K562 (cell line): ENCODE results near the gene ENPP7.

Experiments used
- ATF3 ChIP-seq, 2 experiments: fragments of 450-650 bp in 1 of 2; sonication (generic) in 1 of 2; formaldehyde crosslinking in 1 of 2; IDR thresholded peaks in 1 of 2; conservative IDR thresholded peaks in 1 of 2; 2 replicates each; pipeline versions ENCODE4 v1.6.1 to v1.8.1; 2016 to 2023; ENCODE audit warnings: mild to moderate bottlenecking in 2 of 2, moderate library complexity in 2 of 2, inconsistent platforms in 1 of 2, missing genetic modification reagents in 1 of 2
- CBFB ChIP-seq: sonication (generic); formaldehyde crosslinking; IDR thresholded peaks from 2 replicates; pipeline ENCODE4 v1.4.0; 2020; ENCODE audit warnings: mild to moderate bottlenecking, missing genetic modification reagents
- CEBPB ChIP-seq: fragments of 450-650 bp; IDR thresholded peaks from 2 replicates; pipeline ENCODE4 v1.6.1; 2016; ENCODE audit warnings: missing genetic modification characterization, missing compliant biosample characterization
- CTCF ChIP-seq, 3 experiments: IDR thresholded peaks in 2 of 3; conservative IDR thresholded peaks in 1 of 3; 2 replicates each; pipeline ENCODE4 v1.5.1; 2011 to 2012; ENCODE audit warnings: low read length in 3 of 3, mild to moderate bottlenecking in 3 of 3, control low read depth in 2 of 3, improper control_type of control experiment in 1 of 3, inconsistent platforms in 1 of 3, low read depth in 1 of 3, mixed read lengths in 1 of 3, moderate library complexity in 1 of 3; ENCODE audit not compliant: insufficient read depth in 2 of 3
- FOXK2 ChIP-seq, 2 experiments: fragments of 450-650 bp; IDR thresholded peaks in 1 of 2; conservative IDR thresholded peaks in 1 of 2; 2 replicates each; pipeline ENCODE4 v1.6.1; 2016; ENCODE audit warnings: low read depth in 2 of 2, mild to moderate bottlenecking in 1 of 2
- GATA2 ChIP-seq: sonication (generic); formaldehyde crosslinking; IDR thresholded peaks from 2 replicates; pipeline ENCODE4 v1.4.0; 2020; ENCODE audit warnings: mild to moderate bottlenecking, missing genetic modification reagents
- JUND ChIP-seq, 2 experiments: IDR thresholded peaks; 2 replicates in 1 of 2; 3 replicates in 1 of 2; pipeline ENCODE4 v1.6.1; 2011; ENCODE audit warnings: borderline replicate concordance in 2 of 2, low read depth in 2 of 2, low read length in 2 of 2, improper control_type of control experiment in 1 of 2, missing biosample characterization in 1 of 2, missing genetic modification characterization in 1 of 2, missing genetic modification reagents in 1 of 2
- KDM1A ChIP-seq, 2 experiments: fragments of 450-650 bp; IDR thresholded peaks; 2 replicates each; pipeline ENCODE4 v1.6.1; 2016; ENCODE audit warnings: mild to moderate bottlenecking in 2 of 2
- MXI1 ChIP-seq: IDR thresholded peaks from 2 replicates; pipeline ENCODE4 v1.6.1; 2011; ENCODE audit warnings: low read depth, mild to moderate bottlenecking, improper control_type of control experiment, low read length
- NR1H2 ChIP-seq: sonication (generic); formaldehyde crosslinking; IDR thresholded peaks from 2 replicates; pipeline ENCODE4 v1.4.0; 2020; ENCODE audit warnings: mild to moderate bottlenecking, missing genetic modification reagents
- POLR2A ChIP-seq: fragments of 450-650 bp; conservative IDR thresholded peaks from 2 replicates; pipeline ENCODE4 v1.6.1; 2016
- SREBF2 ChIP-seq: sonication (generic); formaldehyde crosslinking; IDR thresholded peaks from 2 replicates; pipeline ENCODE4 v1.4.0; 2020; ENCODE audit warnings: mild to moderate bottlenecking, missing genetic modification reagents
- TEAD2 ChIP-seq: fragments of 450-650 bp; IDR thresholded peaks from 2 replicates; pipeline ENCODE4 v1.6.1; 2016; ENCODE audit warnings: missing genetic modification characterization, control low read depth, missing compliant biosample characterization
- USF2 ChIP-seq: sonication (generic); formaldehyde crosslinking; IDR thresholded peaks from 2 replicates; pipeline ENCODE4 v1.5.0; 2020; ENCODE audit warnings: missing genetic modification reagents

- TF ChIP-seq KDM1A (IDR thresholded peaks at IDR 0.05) (no peak), CTCF (IDR thresholded peaks at IDR 0.05 in 2 of 3, conservative IDR thresholded peaks at IDR 0.05 in 1 of 3; ENCODE audit: insufficient read depth in 2 of 3, low read depth in 1 of 3, low read length in 3 of 3) (no peak), TEAD2 (tag) (no peak), MXI1 (no peak), NR1H2 (no peak), USF2 (CRISPR knock-in tag) (no peak), ATF3 (IDR thresholded peaks at IDR 0.05) (no peak), ATF3 (CRISPR knock-in tag; conservative IDR thresholded peaks at IDR 0.05) (no peak), FOXK2 (conservative IDR thresholded peaks at IDR 0.05 in 1 of 2, IDR thresholded peaks at IDR 0.05 in 1 of 2; ENCODE audit: low read depth in 2 of 2) (no peak), JUND (IDR thresholded peaks at IDR 0.05; ENCODE audit: borderline replicate concordance, low read depth, low read length) (no peak), JUND (tag; IDR thresholded peaks at IDR 0.05; ENCODE audit: borderline replicate concordance, low read depth, low read length) (no peak), POLR2A (no peak), CEBPB (tag) (no peak), CBFB (no peak), SREBF2 (CRISPR knock-in tag) (no peak), GATA2 (CRISPR knock-in tag) (no peak)
These were observed 11.8 kb downstream of the ENPP7 start for GRCh38 chr17:79742589-79742918.
